Activated T-helper 1 cell treated with anti-CD3 and anti-CD28 coated beads, Interleukin-2, amount 50 U/mL, for 16 hours (primary cell): Measurements from ENCODE around the gene TMEM45B.
"Not testable (repeated sequence)": the region's sequence is repeated elsewhere in the genome, so short reads cannot be mapped to it uniquely, and the experiment has no call there.

Source experiments
- DNase-seq, 2 donors: peaks; one replicate each; pipeline ENCODE4 v3.0.0-alpha.2; 2020; ENCODE audit warnings: low read depth in 1 of 2, low spot score in 1 of 2

The TMEM45B gene

GRCh38 chr11:129815596-129816461 is at the start of gene TMEM45B:
Gene TMEM45B, plus strand, starts transcription at chr11:129815848. Its CDS starts 36,635 bp downstream, at chr11:129852483.
- peak; percentile 8 to 20 for DNase-seq

GRCh38 chr11:129766898-129767604 is 48.6 kb upstream of the TMEM45B start:
- no peak for DNase-seq

- no peak for DNase-seq
These were observed 47.8 kb upstream of the TMEM45B start for GRCh38 chr11:129767827-129768226.

- DNase-seq = no peak
These were observed 47.3 kb upstream of the TMEM45B start for GRCh38 chr11:129768356-129768755.

- no peak for DNase-seq
These were observed 46.6 kb upstream of the TMEM45B start for GRCh38 chr11:129769059-129769458.

- no peak for DNase-seq
These were observed 44.7 kb upstream of the TMEM45B start for GRCh38 chr11:129770993-129771392.

- not testable (repeated sequence) for DNase-seq
These were observed 44.2 kb upstream of the TMEM45B start for GRCh38 chr11:129771456-129771855.

- no peak for DNase-seq
These were observed 36.8 kb upstream of the TMEM45B start for GRCh38 chr11:129778877-129779276.

GRCh38 chr11:129779342-129779741 is 36.3 kb upstream of the TMEM45B start:
- no peak for DNase-seq

- DNase-seq = no peak
These were observed 30.1 kb upstream of the TMEM45B start for GRCh38 chr11:129785383-129786111.

GRCh38 chr11:129786112-129786416 is 29.6 kb upstream of the TMEM45B start:
- not testable (repeated sequence) for DNase-seq

- no peak for DNase-seq
These were observed 28.0 kb upstream of the TMEM45B start for GRCh38 chr11:129787532-129788155.

GRCh38 chr11:129788278-129788677 is 27.4 kb upstream of the TMEM45B start:
- DNase-seq = no peak

- DNase-seq = no peak
These were observed 25.5 kb upstream of the TMEM45B start for GRCh38 chr11:129790106-129790505.

- no peak for DNase-seq
These were observed 24.1 kb upstream of the TMEM45B start for GRCh38 chr11:129791515-129791914.

GRCh38 chr11:129792663-129793062 is 23.0 kb upstream of the TMEM45B start:
- DNase-seq = no peak

- no peak for DNase-seq
These were observed 20.6 kb upstream of the TMEM45B start for GRCh38 chr11:129795089-129795488.

GRCh38 chr11:129798212-129798611 is 17.4 kb upstream of the TMEM45B start:
- DNase-seq = no peak

GRCh38 chr11:129800162-129800561 is 15.5 kb upstream of the TMEM45B start:
- DNase-seq = not testable (repeated sequence)

- no peak for DNase-seq
These were observed 15.0 kb upstream of the TMEM45B start for GRCh38 chr11:129800655-129801054.

- DNase-seq = no peak
These were observed 12.1 kb upstream of the TMEM45B start for GRCh38 chr11:129803533-129803932.
